GM21576 (cell line): Measurements from ENCODE around the gene CCNT2.
"Not testable (repeated sequence)": the region's sequence is repeated elsewhere in the genome, so short reads cannot be mapped to it uniquely, and the experiment has no call there.

Experiments
- ATAC-seq: cut with Tn5 transposase; IDR thresholded peaks from one replicate; pipeline ENCODE4 v1.9.1; 2021; ENCODE audit warnings: mild to moderate bottlenecking, moderate library complexity; ENCODE audit not compliant: unreplicated experiment

CCNT2 gene

GRCh38 chr2:134917888-134918525 is 615 bp upstream of the CCNT2 start:
- peak; percentile 77 for ATAC-seq

- no peak for ATAC-seq
Observed at GRCh38 chr2:134919341-134920210, 954 bp downstream of the CCNT2 start.

DNA sequence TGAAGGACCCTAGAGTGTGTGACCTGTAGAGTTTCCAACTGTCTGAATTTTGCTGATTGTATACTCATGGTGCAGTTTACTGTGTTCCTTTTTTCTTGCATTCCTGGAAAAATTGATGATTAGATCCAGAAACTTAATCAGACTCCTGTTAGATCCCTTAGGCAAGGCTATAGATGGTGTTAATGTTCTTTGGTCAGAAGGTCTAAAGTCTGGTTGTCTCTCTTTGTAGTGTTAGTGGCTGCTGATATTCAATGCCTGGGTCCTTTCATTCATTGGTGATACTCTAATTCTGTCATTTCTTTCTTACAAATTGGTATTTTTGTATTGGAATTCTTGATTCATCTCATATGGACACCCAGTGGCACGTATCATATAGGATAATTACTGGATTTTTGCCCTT is 6.3 kb downstream of the CCNT2 start:
- no peak for ATAC-seq

DNA sequence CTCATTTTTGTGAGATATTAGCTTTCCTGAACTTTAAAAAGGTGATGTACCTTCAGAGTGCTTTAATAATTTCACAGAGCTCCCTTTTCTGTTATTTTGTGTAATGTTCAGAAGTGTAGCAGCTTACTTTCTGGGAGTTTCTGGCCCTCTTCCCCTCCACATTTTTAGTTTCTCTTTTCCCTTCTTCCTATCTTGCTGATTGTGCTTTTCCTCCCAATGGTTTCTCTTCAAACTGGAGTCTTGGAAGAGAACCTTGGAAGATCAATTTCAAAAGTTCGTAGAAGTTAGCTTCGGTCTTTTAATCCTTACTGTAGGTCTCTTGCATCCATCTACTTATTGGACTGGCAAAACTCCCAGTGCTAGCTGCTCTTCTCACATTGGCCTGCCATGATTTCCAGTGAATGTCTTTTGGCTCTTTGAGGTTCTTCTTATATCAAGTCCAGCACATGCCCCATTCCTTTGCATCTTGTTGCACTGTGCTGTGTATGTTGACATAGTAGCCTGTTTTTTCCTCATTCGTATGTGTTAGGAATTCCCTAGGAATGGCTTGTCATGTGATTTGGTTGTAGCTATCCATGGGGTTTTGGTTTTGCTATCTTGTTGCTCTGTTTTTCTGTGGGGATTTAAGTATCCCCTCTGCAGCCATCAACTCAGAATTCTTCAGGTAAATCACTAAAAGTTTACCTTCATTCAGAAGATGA is 7.8 kb downstream of the CCNT2 start:
- no peak for ATAC-seq

DNA sequence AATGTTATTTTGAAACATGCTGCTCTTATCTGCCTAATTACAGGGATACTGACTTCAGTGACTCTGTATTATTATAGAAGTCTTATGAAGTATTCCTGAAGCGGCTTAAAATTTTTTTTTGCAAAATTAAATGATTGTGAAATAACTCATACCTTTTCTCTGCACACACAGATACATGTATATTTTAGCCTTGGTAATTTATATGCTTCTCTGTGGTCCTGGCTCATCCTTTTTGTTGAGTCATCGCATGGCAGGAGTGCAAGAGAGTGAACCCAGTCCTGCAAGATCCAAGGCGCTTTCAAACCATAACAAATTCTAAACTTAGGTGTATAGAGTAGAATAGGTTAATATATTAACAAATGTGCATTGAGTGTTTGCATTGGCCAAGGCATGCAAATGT is 8.6 kb downstream of the CCNT2 start:
- no peak for ATAC-seq

GRCh38 chr2:134932864-134933526 is 14.4 kb downstream of the CCNT2 start:
- no peak for ATAC-seq

DNA sequence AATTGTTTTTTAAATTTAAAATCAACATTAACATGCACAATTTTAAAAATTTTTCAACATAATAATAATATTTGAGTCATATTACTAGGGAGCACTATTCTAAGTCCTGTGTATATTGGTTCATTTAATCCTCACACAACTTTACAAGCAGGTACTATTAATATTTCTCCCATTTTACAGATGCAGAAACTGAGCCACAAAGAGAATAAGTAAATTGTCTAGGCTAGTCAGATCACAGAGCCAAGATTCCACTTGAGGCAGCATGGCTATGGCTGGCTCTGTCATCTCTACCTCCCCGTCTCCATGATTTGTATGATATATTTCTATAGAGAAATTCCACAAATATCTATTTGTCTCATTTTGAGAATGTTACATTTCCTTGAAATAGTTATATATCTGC is 15.1 kb downstream of the CCNT2 start:
- no peak for ATAC-seq

- ATAC-seq, result no peak
Observed at GRCh38 chr2:134934150-134934549, 15.5 kb downstream of the CCNT2 start.

- ATAC-seq, result no peak
Observed at GRCh38 chr2:134934641-134935040, 16.0 kb downstream of the CCNT2 start.

DNA sequence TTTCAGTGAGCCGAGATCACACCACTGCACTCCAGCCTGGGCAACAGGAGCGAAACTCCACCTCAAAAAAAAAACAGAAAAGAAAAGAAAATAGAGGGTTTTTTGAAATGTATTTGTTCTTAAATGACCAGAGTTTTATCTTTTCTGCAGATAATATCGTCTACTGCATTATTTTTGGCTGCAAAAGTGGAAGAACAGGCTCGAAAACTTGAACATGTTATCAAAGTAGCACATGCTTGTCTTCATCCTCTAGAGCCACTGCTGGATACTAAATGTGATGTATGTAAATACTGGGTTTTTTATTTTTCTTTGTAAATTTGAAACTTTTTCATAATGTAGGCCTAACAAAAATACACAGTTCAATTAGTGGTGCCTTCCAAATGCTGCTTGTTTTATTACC is 18.1 kb downstream of the CCNT2 start:
- ATAC-seq, result no peak

- ATAC-seq, result peak; percentile 91
Observed at GRCh38 chr2:134943540-134943939, 24.9 kb downstream of the CCNT2 start.

- ATAC-seq, result no peak
Observed at GRCh38 chr2:134944975-134945374, 26.4 kb downstream of the CCNT2 start.

- no peak for ATAC-seq
Observed at GRCh38 chr2:134946073-134946472, 27.5 kb downstream of the CCNT2 start.

DNA sequence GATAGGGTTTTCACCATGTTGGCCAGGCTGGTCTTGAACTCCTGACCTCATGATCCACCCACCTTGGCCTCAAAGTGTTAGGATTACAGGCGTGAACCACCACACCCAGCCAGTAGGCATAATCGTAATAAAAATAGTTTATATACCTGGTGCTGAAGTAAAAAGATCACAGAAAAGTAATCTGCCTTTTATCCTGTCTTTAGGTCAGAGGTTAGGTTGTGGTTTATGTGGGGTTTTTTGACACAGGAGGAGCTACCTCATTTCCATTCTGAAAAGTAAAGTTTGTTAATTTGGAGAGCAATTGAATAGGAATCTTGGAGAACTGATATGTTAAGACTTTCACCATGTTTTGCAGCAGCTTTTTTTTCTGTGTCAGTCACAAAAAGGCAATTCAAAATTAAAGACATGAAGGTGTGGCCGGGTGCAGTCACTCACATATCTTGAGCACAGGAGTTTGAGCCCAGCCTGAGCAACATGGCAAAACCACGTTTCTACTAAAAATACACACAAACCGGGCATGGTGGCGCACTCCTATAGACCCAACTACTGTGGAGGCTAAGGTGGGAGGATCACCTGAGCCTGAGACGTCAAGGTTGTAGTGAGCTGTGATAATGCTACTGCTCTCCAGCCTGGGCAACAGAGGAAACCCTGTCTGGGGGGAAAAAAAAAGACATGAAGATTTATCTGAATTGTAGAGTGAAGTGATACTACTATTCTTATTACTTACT is 31.5 kb downstream of the CCNT2 start:
- ATAC-seq, result no peak

- ATAC-seq, result no peak
Observed at GRCh38 chr2:134950886-134951285, 32.3 kb downstream of the CCNT2 start.

GRCh38 chr2:134952608-134953007 is 34.0 kb downstream of the CCNT2 start:
- no peak for ATAC-seq

GRCh38 chr2:134954065-134954464 is 35.4 kb downstream of the CCNT2 start:
- no peak for ATAC-seq

DNA sequence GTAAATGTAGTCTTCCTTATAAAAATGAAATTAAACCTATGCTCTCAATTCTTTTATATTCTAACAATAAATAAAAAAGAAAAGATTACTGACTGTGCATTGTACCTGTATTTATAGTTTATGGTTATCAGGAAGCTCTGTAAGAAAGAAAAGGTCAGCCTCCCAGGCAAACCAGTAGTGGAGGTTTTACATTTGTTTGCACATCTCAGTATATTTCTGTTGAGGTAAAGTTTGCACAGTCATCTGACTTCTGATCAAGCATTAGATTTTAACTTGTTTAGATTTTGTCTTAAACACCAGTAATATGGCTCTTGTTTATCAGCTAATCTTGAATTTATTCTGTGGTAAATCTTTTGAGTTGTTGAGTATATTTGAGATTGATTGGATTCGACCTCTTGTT is 37.1 kb downstream of the CCNT2 start:
- ATAC-seq, result no peak

DNA sequence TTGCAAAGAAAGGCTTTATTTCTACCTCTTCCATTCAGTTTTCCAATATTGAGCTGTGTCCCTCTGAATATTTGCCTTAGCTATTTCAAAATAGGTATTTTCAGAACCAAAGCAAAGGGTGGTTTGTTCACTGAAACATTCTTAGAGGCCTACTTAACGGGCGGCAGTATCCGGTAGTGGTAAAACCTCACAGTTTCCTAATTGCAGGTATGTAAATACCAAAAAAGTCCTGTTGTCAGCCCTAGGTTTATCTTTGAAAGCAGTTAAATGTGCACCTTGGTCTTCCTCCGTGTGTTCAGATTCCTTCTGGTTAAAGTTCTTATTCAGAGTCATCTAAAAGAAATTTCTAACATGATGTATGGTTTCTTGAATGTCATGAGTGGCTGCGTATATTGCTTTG is 38.9 kb downstream of the CCNT2 start:
- no peak for ATAC-seq

DNA sequence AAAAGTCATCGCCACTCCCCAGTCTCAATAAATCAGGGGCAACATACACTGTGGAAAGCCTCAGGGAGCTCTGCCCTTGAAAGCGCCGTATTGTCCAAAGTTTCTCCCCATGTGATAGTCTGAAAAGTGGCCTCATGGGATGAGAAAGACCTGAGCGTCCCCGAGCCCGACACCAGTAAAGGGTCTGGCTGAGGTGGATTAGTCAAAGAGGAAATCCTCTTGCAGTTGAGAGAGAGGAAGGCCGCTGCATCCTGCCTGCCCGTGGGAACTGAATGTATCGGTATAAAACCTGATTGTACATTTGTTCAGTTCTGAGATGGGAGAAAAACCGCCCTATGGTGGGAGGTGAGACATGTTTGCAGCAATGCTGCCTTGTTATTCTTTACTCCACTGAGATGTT is 48.5 kb downstream of the CCNT2 start:
- ATAC-seq, result not testable (repeated sequence)
